SK-N-SH treated with all-trans-retinoic acid at 6 μM for 48 hours (cell line): ENCODE measurements around the gene SYNE1.

Source experiments
- ATAC-seq: fragments of 200-7000 bp; cut with Tn5 transposase; 3 replicates; pipeline ENCODE4 v1.9.1; 2020; ENCODE audit warnings: mild to moderate bottlenecking, moderate library complexity
- ARNTL ChIP-seq: fragments of 450-650 bp; formaldehyde crosslinking; IDR thresholded peaks from 2 replicates; pipeline ENCODE4 v1.5.0; 2020; ENCODE audit warnings: low read depth, mild to moderate bottlenecking, moderate library complexity, borderline replicate concordance
- CSDC2 ChIP-seq: fragments of 250-450 bp; sonication (Bioruptor Pico); IDR thresholded peaks from 2 replicates; pipeline ENCODE4 v1.5.0; 2020; ENCODE audit warnings: mild to moderate bottlenecking, moderate library complexity
- ESRRG ChIP-seq: fragments of 250-450 bp; sonication (Bioruptor Pico); IDR thresholded peaks from 2 replicates; pipeline ENCODE4 v1.6.1; 2021; ENCODE audit warnings: mild to moderate bottlenecking
- GLIS3 ChIP-seq: fragments of 250-450 bp; sonication (Bioruptor Pico); IDR thresholded peaks from 2 replicates; pipeline ENCODE4 v1.5.0; 2020; ENCODE audit warnings: mild to moderate bottlenecking, moderate library complexity
- ISL1 ChIP-seq: fragments of 250-450 bp; sonication (Bioruptor Pico); IDR thresholded peaks from 2 replicates; pipeline ENCODE4 v2.1.2; 2022; ENCODE audit warnings: mild to moderate bottlenecking, moderate library complexity
- OSR1 ChIP-seq: fragments of 250-450 bp; sonication (Bioruptor Pico); IDR thresholded peaks from 2 replicates; pipeline ENCODE4 v1.8.0; 2022; ENCODE audit warnings: moderate library complexity, mild to moderate bottlenecking, inconsistent platforms
- POU6F1 ChIP-seq: fragments of 250-450 bp; sonication (Bioruptor Pico); IDR thresholded peaks from 2 replicates; pipeline ENCODE4 v1.8.0; 2021; ENCODE audit warnings: low read depth, mild to moderate bottlenecking, moderate library complexity, borderline replicate concordance
- PPARA ChIP-seq: fragments of 250-450 bp; sonication (Bioruptor Pico); IDR thresholded peaks from 2 replicates; pipeline ENCODE4 v1.5.0; 2020; ENCODE audit warnings: mild to moderate bottlenecking, borderline replicate concordance
- RARB ChIP-seq: fragments of 250-450 bp; sonication (Bioruptor Pico); IDR thresholded peaks from 2 replicates; pipeline ENCODE4 v1.8.0; 2021; ENCODE audit warnings: mild to moderate bottlenecking, moderate library complexity
- SNAI2 ChIP-seq: fragments of 250-450 bp; sonication (Bioruptor Pico); IDR thresholded peaks from 2 replicates; pipeline ENCODE4 v1.5.0; 2020; ENCODE audit warnings: mild to moderate bottlenecking, moderate library complexity
- TCF4 ChIP-seq: fragments of 250-450 bp; sonication (Bioruptor Pico); IDR thresholded peaks from 2 replicates; pipeline ENCODE4 v1.8.0; 2021; ENCODE audit warnings: mild to moderate bottlenecking, moderate library complexity, borderline replicate concordance
- TOX ChIP-seq: fragments of 250-450 bp; sonication (Bioruptor Pico); IDR thresholded peaks from 2 replicates; pipeline ENCODE4 v1.8.0; 2021; ENCODE audit warnings: mild to moderate bottlenecking, moderate library complexity, borderline replicate concordance
- ZC3H10 ChIP-seq: fragments of 250-450 bp; sonication (Bioruptor Pico); IDR thresholded peaks from 2 replicates; pipeline ENCODE4 v1.5.1; 2021; ENCODE audit warnings: mild to moderate bottlenecking, moderate library complexity
- ZFP3 ChIP-seq: fragments of 250-450 bp; sonication (Bioruptor Pico); IDR thresholded peaks from 2 replicates; pipeline ENCODE4 v1.5.0; 2020; ENCODE audit warnings: mild to moderate bottlenecking, moderate library complexity
- ZFP30 ChIP-seq: fragments of 450-650 bp; formaldehyde crosslinking; IDR thresholded peaks from 2 replicates; pipeline ENCODE4 v1.5.0; 2022; ENCODE audit warnings: mild to moderate bottlenecking, moderate library complexity
- ZNF565 ChIP-seq: fragments of 450-650 bp; formaldehyde crosslinking; conservative IDR thresholded peaks from 2 replicates; pipeline ENCODE4 v1.5.0; 2020; ENCODE audit warnings: low read depth, mild to moderate bottlenecking, moderate library complexity
- ZNF70 ChIP-seq: fragments of 450-650 bp; formaldehyde crosslinking; IDR thresholded peaks from 2 replicates; pipeline ENCODE4 v1.5.0; 2020; ENCODE audit warnings: mild to moderate bottlenecking, moderate library complexity
- ZNF8 ChIP-seq: fragments of 450-650 bp; formaldehyde crosslinking; IDR thresholded peaks from 2 replicates; pipeline ENCODE4 v1.5.0; 2020; ENCODE audit warnings: mild to moderate bottlenecking, moderate library complexity
- TF ChIP-seq, protein P1 (sequence below): fragments of 250-450 bp; sonication (Bioruptor Pico); IDR thresholded peaks from 2 replicates; pipeline ENCODE4 v1.5.0; 2020; ENCODE audit warnings: mild to moderate bottlenecking, moderate library complexity
- TF ChIP-seq, protein P2 (sequence below): fragments of 250-450 bp; sonication (Bioruptor Pico); IDR thresholded peaks from 2 replicates; pipeline ENCODE4 v1.5.1; 2021; ENCODE audit warnings: mild to moderate bottlenecking, moderate library complexity
- TF ChIP-seq, protein P3 (sequence below): fragments of 250-450 bp; sonication (Bioruptor Pico); IDR thresholded peaks from 2 replicates; pipeline ENCODE4 v1.5.1; 2020; ENCODE audit warnings: low read depth, mild to moderate bottlenecking, moderate library complexity
- TF ChIP-seq, protein P4 (sequence below): fragments of 250-450 bp; sonication (Bioruptor Pico); IDR thresholded peaks from 2 replicates; pipeline ENCODE4 v1.8.0; 2020; ENCODE audit warnings: mild to moderate bottlenecking, moderate library complexity, borderline replicate concordance

SYNE1 gene

DNA sequence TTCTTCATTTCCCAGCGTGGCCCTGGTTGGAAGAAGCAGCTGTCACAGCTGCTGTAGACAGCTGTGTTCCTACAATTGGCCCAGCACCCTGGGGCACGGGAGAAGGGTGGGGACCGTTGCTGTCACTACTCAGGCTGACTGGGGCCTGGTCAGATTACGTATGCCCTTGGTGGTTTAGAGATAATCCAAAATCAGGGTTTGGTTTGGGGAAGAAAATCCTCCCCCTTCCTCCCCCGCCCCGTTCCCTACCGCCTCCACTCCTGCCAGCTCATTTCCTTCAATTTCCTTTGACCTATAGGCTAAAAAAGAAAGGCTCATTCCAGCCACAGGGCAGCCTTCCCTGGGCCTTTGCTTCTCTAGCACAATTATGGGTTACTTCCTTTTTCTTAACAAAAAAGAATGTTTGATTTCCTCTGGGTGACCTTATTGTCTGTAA is 537.0 kb downstream of the SYNE1 start:
- no peak for ATAC-seq
- no peak for TF ChIP-seq ZFP30
- TF ChIP-seq RARB (CRISPR knock-in tag), result no peak
- no peak for TF ChIP-seq ESRRG
- TF ChIP-seq, protein P1, sequence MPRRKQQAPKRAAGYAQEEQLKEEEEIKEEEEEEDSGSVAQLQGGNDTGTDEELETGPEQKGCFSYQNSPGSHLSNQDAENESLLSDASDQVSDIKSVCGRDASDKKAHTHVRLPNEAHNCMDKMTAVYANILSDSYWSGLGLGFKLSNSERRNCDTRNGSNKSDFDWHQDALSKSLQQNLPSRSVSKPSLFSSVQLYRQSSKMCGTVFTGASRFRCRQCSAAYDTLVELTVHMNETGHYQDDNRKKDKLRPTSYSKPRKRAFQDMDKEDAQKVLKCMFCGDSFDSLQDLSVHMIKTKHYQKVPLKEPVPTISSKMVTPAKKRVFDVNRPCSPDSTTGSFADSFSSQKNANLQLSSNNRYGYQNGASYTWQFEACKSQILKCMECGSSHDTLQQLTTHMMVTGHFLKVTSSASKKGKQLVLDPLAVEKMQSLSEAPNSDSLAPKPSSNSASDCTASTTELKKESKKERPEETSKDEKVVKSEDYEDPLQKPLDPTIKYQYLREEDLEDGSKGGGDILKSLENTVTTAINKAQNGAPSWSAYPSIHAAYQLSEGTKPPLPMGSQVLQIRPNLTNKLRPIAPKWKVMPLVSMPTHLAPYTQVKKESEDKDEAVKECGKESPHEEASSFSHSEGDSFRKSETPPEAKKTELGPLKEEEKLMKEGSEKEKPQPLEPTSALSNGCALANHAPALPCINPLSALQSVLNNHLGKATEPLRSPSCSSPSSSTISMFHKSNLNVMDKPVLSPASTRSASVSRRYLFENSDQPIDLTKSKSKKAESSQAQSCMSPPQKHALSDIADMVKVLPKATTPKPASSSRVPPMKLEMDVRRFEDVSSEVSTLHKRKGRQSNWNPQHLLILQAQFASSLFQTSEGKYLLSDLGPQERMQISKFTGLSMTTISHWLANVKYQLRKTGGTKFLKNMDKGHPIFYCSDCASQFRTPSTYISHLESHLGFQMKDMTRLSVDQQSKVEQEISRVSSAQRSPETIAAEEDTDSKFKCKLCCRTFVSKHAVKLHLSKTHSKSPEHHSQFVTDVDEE, result no peak
- no peak for TF ChIP-seq ARNTL (CRISPR knock-in tag)
- no peak for TF ChIP-seq PPARA (CRISPR knock-in tag)
- TF ChIP-seq GLIS3 (CRISPR knock-in tag), result no peak
- TF ChIP-seq TOX, result no peak
- TF ChIP-seq, all 23 proteins: peak for 0

- TF ChIP-seq GLIS3 (CRISPR knock-in tag) (no peak), CSDC2 (CRISPR knock-in tag) (no peak), ZC3H10 (CRISPR knock-in tag) (no peak), SNAI2 (CRISPR knock-in tag) (no peak), POU6F1 (CRISPR knock-in tag) (no peak), ESRRG (no peak), OSR1 (no peak), ARNTL (CRISPR knock-in tag) (no peak), ZNF70 (CRISPR knock-in tag) (no peak), ISL1 (CRISPR knock-in tag) (no peak), ZFP3 (CRISPR knock-in tag) (no peak), ZNF565 (no peak), TCF4 (no peak), RARB (CRISPR knock-in tag) (no peak)
- TF ChIP-seq, protein P2, sequence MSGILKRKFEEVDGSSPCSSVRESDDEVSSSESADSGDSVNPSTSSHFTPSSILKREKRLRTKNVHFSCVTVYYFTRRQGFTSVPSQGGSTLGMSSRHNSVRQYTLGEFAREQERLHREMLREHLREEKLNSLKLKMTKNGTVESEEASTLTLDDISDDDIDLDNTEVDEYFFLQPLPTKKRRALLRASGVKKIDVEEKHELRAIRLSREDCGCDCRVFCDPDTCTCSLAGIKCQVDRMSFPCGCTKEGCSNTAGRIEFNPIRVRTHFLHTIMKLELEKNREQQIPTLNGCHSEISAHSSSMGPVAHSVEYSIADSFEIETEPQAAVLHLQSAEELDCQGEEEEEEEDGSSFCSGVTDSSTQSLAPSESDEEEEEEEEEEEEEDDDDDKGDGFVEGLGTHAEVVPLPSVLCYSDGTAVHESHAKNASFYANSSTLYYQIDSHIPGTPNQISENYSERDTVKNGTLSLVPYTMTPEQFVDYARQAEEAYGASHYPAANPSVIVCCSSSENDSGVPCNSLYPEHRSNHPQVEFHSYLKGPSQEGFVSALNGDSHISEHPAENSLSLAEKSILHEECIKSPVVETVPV, result no peak
- TF ChIP-seq, protein P3, sequence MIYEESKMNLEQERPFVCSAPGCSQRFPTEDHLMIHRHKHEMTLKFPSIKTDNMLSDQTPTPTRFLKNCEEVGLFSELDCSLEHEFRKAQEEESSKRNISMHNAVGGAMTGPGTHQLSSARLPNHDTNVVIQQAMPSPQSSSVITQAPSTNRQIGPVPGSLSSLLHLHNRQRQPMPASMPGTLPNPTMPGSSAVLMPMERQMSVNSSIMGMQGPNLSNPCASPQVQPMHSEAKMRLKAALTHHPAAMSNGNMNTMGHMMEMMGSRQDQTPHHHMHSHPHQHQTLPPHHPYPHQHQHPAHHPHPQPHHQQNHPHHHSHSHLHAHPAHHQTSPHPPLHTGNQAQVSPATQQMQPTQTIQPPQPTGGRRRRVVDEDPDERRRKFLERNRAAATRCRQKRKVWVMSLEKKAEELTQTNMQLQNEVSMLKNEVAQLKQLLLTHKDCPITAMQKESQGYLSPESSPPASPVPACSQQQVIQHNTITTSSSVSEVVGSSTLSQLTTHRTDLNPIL (CRISPR knock-in tag), result no peak
- ATAC-seq, result no peak
These were observed 537.5 kb downstream of the SYNE1 start for GRCh38 chr6:152099446-152100182.

DNA sequence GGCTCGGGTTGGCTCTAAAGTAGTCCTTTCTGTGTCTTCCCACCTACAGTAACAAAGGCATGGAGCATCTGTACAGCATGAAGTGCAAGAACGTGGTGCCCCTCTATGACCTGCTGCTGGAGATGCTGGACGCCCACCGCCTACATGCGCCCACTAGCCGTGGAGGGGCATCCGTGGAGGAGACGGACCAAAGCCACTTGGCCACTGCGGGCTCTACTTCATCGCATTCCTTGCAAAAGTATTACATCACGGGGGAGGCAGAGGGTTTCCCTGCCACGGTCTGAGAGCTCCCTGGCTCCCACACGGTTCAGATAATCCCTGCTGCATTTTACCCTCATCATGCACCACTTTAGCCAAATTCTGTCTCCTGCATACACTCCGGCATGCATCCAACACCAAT is 538.5 kb downstream of the SYNE1 start:
- ATAC-seq, result no peak
- no peak for TF ChIP-seq ZC3H10 (CRISPR knock-in tag)
- TF ChIP-seq ZFP30, result no peak
- no peak for TF ChIP-seq ESRRG
- TF ChIP-seq, protein P4, sequence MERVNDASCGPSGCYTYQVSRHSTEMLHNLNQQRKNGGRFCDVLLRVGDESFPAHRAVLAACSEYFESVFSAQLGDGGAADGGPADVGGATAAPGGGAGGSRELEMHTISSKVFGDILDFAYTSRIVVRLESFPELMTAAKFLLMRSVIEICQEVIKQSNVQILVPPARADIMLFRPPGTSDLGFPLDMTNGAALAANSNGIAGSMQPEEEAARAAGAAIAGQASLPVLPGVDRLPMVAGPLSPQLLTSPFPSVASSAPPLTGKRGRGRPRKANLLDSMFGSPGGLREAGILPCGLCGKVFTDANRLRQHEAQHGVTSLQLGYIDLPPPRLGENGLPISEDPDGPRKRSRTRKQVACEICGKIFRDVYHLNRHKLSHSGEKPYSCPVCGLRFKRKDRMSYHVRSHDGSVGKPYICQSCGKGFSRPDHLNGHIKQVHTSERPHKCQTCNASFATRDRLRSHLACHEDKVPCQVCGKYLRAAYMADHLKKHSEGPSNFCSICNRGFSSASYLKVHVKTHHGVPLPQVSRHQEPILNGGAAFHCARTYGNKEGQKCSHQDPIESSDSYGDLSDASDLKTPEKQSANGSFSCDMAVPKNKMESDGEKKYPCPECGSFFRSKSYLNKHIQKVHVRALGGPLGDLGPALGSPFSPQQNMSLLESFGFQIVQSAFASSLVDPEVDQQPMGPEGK, result no peak
- no peak for TF ChIP-seq SNAI2 (CRISPR knock-in tag)
- TF ChIP-seq ZNF8 (CRISPR knock-in tag), result no peak
- no peak for TF ChIP-seq ARNTL (CRISPR knock-in tag)
- TF ChIP-seq, protein P1, result no peak
- no peak for TF ChIP-seq POU6F1 (CRISPR knock-in tag)
- no peak for TF ChIP-seq ISL1 (CRISPR knock-in tag)
- TF ChIP-seq, protein P3 (CRISPR knock-in tag), result no peak
